Measurements from ENCODE around the gene TYRO3.

Gene TYRO3

DNA sequence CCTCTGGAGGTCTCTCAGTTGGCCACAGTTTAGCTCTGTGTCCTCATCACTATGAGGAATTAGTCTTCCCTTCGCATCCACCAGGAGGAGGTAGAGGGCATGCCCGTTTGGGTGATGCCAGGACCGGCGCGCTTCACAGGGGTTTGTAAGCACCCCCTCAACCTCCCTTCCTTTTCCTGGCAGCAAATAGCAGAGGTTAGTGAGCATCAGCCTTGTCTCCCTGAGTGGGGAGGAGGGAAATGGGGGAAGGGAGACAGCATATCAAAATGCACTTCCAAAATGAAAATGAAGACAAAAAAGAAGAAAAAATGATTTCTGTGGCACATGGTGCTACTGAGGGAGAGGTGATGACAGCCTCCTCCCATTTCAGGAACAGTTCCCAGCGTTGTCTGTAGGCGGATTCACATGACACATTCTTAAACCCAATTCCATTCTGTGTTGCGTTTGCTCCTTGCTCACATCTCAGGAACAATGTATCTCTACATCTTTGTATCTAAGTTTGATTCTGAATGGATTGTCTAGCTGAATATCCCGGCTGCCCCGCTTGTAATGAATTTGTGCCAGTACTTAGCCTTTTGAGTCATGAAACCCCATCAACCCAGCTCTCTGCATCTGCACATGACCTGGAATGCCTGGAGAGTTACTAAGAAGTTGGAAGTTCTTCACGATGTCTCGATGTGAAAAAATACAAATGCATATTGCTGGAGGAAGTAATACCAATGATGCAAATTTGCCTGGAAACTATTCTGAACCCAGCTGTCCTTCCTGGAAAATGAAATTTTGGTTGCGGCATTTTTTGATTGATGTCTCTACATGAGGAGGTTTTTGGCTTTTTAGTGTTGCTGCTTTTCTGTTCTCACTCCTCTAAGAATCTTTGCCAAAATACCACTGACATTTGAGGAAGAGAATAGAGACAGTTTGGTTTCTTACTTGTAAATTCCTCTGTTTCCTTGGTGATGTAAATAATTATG, 45.2 kb downstream of the TYRO3 start:
- peak; percentile 84 for DNase-seq (ENCODE audit: low spot score)

DNA sequence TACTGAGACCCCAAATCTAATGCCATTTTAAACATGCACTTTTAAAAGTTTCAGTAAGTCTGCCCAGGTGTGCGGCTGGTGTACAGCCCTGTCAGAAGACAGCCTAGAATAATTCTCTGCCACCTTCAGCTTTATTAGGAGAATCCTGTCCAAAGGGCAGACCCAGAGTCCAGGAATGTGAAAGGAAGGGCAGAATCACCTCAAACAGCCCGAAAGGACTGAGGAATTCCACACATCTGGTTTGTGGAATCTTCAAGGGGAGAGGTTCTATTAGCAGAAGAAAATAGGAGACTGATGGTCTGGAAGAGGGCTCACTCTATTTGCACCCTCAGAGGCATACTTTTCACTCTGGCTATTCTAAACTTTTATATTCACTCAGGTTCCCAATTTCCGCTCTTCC, 46.6 kb downstream of the TYRO3 start:
- no peak for DNase-seq (ENCODE audit: low spot score)

- peak; percentile 16 for DNase-seq (ENCODE audit: low spot score)
These were observed 48.0 kb downstream of the TYRO3 start for GRCh38 chr15:41606997-41607396.

DNA sequence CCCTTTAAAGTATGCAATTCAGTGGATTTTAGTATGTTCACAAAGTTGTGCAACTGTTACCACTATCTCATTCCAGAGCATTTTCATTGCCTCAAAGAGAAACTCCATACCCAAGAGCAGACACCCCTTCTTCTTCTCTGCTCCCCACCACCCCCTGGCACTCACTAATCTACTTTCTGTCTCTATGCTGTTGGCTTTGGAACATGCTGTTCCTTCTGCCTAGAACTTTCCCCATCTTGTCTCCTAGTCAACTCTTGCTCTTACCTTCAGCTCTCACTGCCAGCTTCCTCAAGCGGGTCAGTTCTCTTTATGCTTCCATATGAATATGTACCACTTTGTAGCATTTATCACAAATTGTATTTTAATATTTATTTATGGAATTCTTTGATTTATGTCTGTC, 50.1 kb downstream of the TYRO3 start:
- DNase-seq (ENCODE audit: low spot score) = no peak

DNA sequence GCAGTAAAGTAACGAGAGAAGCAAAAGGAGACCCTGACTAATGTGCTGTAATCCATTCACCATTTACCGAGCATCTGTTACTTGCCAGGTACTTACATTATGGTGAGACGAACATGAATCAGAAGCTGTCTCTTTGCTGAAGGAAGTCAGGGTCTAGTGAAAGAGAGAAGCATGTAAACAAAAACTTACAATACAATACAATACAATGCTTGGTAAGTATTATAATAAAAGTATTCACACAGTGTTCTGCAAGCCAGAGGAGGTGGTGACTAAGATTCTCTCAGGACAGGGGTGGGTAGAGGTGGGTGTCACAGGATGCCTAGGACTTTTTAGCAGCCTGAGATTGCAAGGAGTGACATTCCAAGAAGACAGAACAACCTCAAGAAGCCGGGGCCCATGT, 51.0 kb downstream of the TYRO3 start:
- DNase-seq (ENCODE audit: low spot score) = no peak

- DNase-seq (ENCODE audit: low spot score) = peak; percentile 22
These were observed 61.7 kb downstream of the TYRO3 start for GRCh38 chr15:41620536-41621199.

DNA sequence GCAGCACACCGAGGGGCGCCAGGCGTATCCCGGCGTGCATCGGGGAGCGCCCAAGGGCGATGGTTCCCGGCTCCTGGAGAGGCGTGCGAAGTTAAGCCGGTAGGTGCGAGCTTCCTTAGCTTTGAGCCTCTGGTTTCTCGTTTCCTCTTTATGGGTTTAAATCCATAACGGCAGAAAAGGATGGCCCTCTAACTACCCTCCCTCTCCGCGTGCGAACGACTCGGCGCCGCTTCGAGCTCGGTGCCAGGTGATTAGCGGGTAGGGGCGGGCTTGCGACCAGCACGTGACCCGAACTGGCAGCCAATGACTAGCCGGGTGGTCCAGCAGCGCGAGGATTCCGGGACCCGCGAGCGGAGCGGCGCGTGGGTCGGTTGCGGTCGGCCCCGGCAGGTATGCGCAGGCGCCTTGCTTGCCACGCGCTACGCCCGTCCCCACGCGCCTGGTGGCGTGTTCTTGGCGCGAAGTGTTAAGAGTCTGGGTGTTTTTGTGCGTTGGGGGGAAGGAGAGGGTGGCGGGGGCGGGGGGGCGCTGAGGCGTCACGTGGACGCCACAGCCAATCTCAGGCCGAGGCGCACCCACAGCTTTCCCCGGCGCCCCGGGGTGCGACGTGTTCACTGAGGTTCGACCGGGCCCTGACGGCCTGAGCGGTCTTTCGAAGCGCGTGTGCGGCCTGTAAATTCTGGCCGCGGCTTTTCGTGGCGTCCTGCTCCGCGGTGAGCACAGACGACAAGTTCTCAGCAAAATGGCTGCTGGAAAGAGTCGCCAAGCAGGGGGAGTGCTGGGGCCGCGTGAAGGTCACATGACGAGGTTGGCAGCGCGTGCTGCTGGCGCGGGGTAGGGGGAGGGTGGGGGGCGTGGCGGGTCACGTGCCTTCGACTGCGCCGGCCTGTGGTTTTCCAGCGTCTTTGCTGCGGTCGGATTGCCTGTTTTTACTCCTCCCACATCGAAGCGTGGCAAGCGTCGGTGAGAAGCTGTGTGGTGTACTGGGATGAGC, 62.5 kb downstream of the TYRO3 start:
- peak; percentile 76 for DNase-seq (ENCODE audit: low spot score)

DNA sequence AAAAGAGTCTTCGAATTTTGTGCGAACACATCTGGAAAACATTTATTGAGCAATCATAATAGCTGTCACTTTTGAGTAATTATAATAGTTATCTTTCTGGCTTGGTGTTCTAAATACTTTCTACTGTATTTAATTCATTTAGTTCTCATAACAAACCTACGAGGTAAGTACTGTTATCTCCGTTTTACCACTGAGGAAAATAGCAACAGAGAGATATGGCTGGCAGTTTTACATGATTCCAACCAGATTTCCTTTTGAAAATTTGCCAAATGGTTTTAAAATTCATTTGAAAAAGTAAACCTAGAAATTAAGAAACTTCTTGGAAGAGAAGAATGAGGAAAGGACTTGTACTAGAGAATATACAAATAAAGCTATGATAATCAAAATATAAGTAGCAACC, 63.9 kb downstream of the TYRO3 start:
- no peak for DNase-seq (ENCODE audit: low spot score)

GRCh38 chr15:41627203-41627602, 68.2 kb downstream of the TYRO3 start:
- no peak for DNase-seq (ENCODE audit: low spot score)

DNA sequence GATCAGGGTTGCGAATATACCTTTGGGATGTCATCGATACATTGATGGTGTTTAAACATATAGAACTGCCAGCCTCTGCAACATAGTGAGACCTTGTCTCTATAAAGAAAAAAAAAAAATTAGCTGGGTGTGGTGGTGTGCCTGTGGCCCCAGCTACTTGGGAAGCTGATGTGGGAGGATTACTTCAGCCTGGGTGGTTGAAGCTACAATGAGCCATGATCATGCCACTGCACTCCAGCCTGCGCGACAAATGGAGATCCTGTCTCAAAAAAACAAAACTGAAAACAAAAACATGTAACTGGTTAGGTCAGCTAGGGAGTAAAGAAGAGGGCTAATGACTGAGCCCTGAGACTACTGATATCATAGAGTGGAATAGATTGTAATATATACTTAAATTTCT, 70.5 kb downstream of the TYRO3 start:
- no peak for DNase-seq (ENCODE audit: low spot score)

- no peak for DNase-seq (ENCODE audit: low spot score)
These were observed 70.9 kb downstream of the TYRO3 start for GRCh38 chr15:41629883-41630282.

- no peak for DNase-seq (ENCODE audit: low spot score)
These were observed 71.7 kb downstream of the TYRO3 start for GRCh38 chr15:41630616-41631217.

GRCh38 chr15:41631880-41632470, 73.0 kb downstream of the TYRO3 start:
- no peak for DNase-seq (ENCODE audit: low spot score)

Measured in pons (tissue), 1 donor.